H1 (cell line): ENCODE results near the gene UMAD1.

ENCODE experiments used
- CEBPB ChIP-seq: IDR thresholded peaks from 2 replicates; pipeline ENCODE4 v1.6.1; 2012; ENCODE audit warnings: low read depth, low read length
- GABPA ChIP-seq: IDR thresholded peaks from 2 replicates; pipeline ENCODE4 v1.6.1; 2011; ENCODE audit warnings: mild to moderate bottlenecking, low read length, moderate library complexity, borderline replicate concordance; ENCODE audit not compliant: insufficient read depth
- SIX5 ChIP-seq: IDR thresholded peaks from 2 replicates; pipeline ENCODE4 v1.6.1; 2011; ENCODE audit warnings: mild to moderate bottlenecking, low read depth, low read length
- ZNF274 ChIP-seq: IDR thresholded peaks from 2 replicates; pipeline ENCODE4 v1.7.0; 2012; ENCODE audit warnings: low read length, borderline replicate concordance; ENCODE audit errors: extremely low read depth

- no peak for TF ChIP-seq SIX5
- no peak for TF ChIP-seq CEBPB
- TF ChIP-seq GABPA: no peak
- TF ChIP-seq ZNF274: no peak
Observed at GRCh38 chr7:7869651-7870050, 229.1 kb downstream of the UMAD1 start.
